HEK293T (cell line): ENCODE measurements around the gene GJD2.

ENCODE experiments used
- ARNT ChIP-seq: fragments of 450-650 bp; IDR thresholded peaks from 2 replicates; pipeline ENCODE4 v1.6.1; 2017; ENCODE audit warnings: mild to moderate bottlenecking
- BHLHE40 ChIP-seq: fragments of 450-650 bp; IDR thresholded peaks from 2 replicates; pipeline ENCODE4 v1.6.1; 2016; ENCODE audit warnings: mild to moderate bottlenecking, moderate library complexity, borderline replicate concordance
- TARDBP ChIP-seq: fragments of 450-650 bp; IDR thresholded peaks from 2 replicates; pipeline ENCODE4 v1.6.1; 2016

DNA sequence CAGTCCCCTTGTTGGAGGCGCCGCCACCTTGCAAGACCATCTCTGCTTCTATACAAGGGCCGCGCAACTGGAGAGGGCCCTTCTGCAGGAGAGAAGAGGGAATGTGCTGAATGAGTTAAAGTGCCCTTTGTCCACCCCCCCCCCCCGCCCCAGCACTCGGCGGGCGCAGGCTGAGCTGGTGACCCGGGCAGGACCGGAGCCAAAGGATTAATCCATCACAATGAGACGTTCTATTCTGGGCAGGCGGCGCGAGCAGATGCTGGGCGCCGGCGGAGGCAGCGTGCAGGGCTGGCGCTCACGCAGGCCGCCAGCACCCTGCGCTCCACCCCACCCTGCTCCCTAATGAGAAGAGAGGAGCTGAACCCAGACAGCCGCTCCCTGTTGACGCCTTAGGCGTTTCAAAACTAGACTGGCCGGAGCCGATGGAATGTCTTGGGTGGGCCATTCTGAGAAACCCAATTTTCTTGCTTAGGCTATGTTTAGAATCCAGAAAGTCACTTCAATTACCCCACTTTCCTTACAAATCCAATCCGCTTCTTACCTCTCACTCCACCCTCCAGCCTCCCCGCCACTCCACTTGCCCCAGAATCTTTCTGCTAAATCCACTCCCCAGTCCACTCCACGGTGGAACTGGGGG, 32.9 kb downstream of the GJD2 start:
- TF ChIP-seq TARDBP: no peak
- TF ChIP-seq BHLHE40: no peak
- TF ChIP-seq ARNT: no peak
